MM.1S (cell line): ENCODE results near the gene SCN4B.

Experiments
- DNase-seq: peaks from one replicate; pipeline ENCODE4 v3.0.0-alpha.2; 2015
- H2AFZ ChIP-seq: fragments of 300-600 bp; sonication (generic); 2 replicates; pipeline ENCODE4 v1.6.0; 2016; ENCODE audit warnings: antibody characterized with exemption, low read length
- H3F3A ChIP-seq: fragments of 300-600 bp; sonication (generic); 2 replicates; pipeline ENCODE4 v1.6.1; 2016; ENCODE audit warnings: mild to moderate bottlenecking, antibody characterized with exemption, low read length, moderate library complexity, mixed read lengths; ENCODE audit not compliant: insufficient read depth
- H3K27ac ChIP-seq: fragments of 300-600 bp; sonication (generic); 2 replicates; pipeline ENCODE4 v1.5.1; 2016; ENCODE audit warnings: mild to moderate bottlenecking, low read length
- H3K27me3 ChIP-seq: fragments of 300-600 bp; sonication (generic); replicated peaks from 2 replicates; pipeline ENCODE4 v1.6.0; 2016; ENCODE audit warnings: low read length; ENCODE audit not compliant: insufficient read depth
- H3K36me3 ChIP-seq: fragments of 300-600 bp; sonication (generic); replicated peaks from 2 replicates; pipeline ENCODE4 v1.6.1; 2016; ENCODE audit warnings: mild to moderate bottlenecking, low read length, mixed read lengths; ENCODE audit not compliant: insufficient read depth
- H3K4me1 ChIP-seq: fragments of 300-600 bp; sonication (generic); 2 replicates; pipeline ENCODE4 v1.6.1; 2016; ENCODE audit warnings: low read length, mixed read lengths
- H3K4me2 ChIP-seq: fragments of 300-600 bp; sonication (generic); 2 replicates; pipeline ENCODE4 v1.6.0; 2016; ENCODE audit warnings: low read depth, low read length
- H3K4me3 ChIP-seq: fragments of 300-600 bp; sonication (generic); 2 replicates; pipeline ENCODE4 v1.5.1; 2016; ENCODE audit warnings: low read length, mixed read lengths
- H3K79me2 ChIP-seq: fragments of 300-600 bp; sonication (generic); 2 replicates; pipeline ENCODE4 v1.6.1; 2016; ENCODE audit warnings: mixed run types, low read length, mixed read lengths
- H3K9ac ChIP-seq: fragments of 300-600 bp; sonication (generic); 2 replicates; pipeline ENCODE4 v1.6.1; 2016; ENCODE audit warnings: low read length, mixed read lengths
- H3K9me2 ChIP-seq: fragments of 300-600 bp; sonication (generic); replicated peaks from 2 replicates; pipeline ENCODE4 v1.6.1; 2016; ENCODE audit warnings: mild to moderate bottlenecking, low read length, mixed read lengths; ENCODE audit not compliant: insufficient read depth
- H3K9me3 ChIP-seq: fragments of 300-600 bp; sonication (generic); replicated peaks from 2 replicates; pipeline ENCODE4 v1.6.1; 2016; ENCODE audit warnings: mild to moderate bottlenecking, low read length, mixed read lengths; ENCODE audit not compliant: insufficient read depth
- H4K20me1 ChIP-seq: fragments of 300-600 bp; sonication (generic); 2 replicates; pipeline ENCODE4 v1.6.1; 2016; ENCODE audit warnings: mild to moderate bottlenecking, low read length, moderate library complexity, mixed read lengths; ENCODE audit not compliant: insufficient read depth
- CTCF ChIP-seq: fragments of 300-600 bp; sonication (generic); IDR thresholded peaks from 2 replicates; pipeline ENCODE4 v1.5.1; 2016; ENCODE audit warnings: antibody characterized with exemption, low read length, mixed read lengths
- EZH2 ChIP-seq: fragments of 300-600 bp; sonication (generic); optimal IDR thresholded peaks from 2 replicates; pipeline ENCODE3; 2017; ENCODE audit warnings: low read depth, mild to moderate bottlenecking, antibody characterized with exemption, low read length, mixed read lengths
- EZH2phosphoT487 ChIP-seq: fragments of 300-600 bp; sonication (generic); IDR thresholded peaks from 2 replicates; pipeline ENCODE4 v1.6.1; 2018; ENCODE audit warnings: antibody characterized with exemption, low read length

SCN4B gene

GRCh38 chr11:118128310-118128709, 24.3 kb downstream of the SCN4B start:
- DNase-seq = no peak
- Histone ChIP-seq H3F3A (no peaks in the 10 kb centered on the region), H2AFZ (no peak overlapping the region), H3K36me3 (no peaks in the 10 kb centered on the region), H3K27ac (no peak overlapping the region), H3K4me2 (no peak overlapping the region), H3K79me2 (no peaks in the 10 kb centered on the region), H3K9me2 (no peaks in the 10 kb centered on the region), H4K20me1 (no peaks in the 10 kb centered on the region), H3K9ac (no peak overlapping the region), H3K27me3 (no peaks in the 10 kb centered on the region), H3K9me3 (no peaks in the 10 kb centered on the region), H3K4me3 (no peak overlapping the region), H3K4me1 (no peaks in the 10 kb centered on the region)
- TF ChIP-seq EZH2phosphoT487 = no peak
- TF ChIP-seq CTCF = no peak
- TF ChIP-seq EZH2 = no peak

- H3K9me2 ChIP-seq = no peaks in the 10 kb centered on the region
- no peaks in the 10 kb centered on the region for H3F3A ChIP-seq
- H3K9me3 ChIP-seq = no peaks in the 10 kb centered on the region
- no peak for DNase-seq
- no peak overlapping the region for H3K4me2 ChIP-seq
- no peak overlapping the region for H3K9ac ChIP-seq
- H3K36me3 ChIP-seq = no peaks in the 10 kb centered on the region
- H4K20me1 ChIP-seq = no peaks in the 10 kb centered on the region
- no peaks in the 10 kb centered on the region for H3K27me3 ChIP-seq
- 0 out of 2 replicates have a peak overlapping the region, but pooled peaks have one; percentile 31 for H2AFZ ChIP-seq
- H3K4me1 ChIP-seq = no peaks in the 10 kb centered on the region
- no peak overlapping the region for H3K27ac ChIP-seq
- no peaks in the 10 kb centered on the region for H3K79me2 ChIP-seq
- no peak overlapping the region for H3K4me3 ChIP-seq
- no peak for TF ChIP-seq EZH2phosphoT487
- no peak for TF ChIP-seq EZH2
- TF ChIP-seq CTCF = no peak
Observed at GRCh38 chr11:118126082-118126838, 26.4 kb downstream of the SCN4B start.

DNA sequence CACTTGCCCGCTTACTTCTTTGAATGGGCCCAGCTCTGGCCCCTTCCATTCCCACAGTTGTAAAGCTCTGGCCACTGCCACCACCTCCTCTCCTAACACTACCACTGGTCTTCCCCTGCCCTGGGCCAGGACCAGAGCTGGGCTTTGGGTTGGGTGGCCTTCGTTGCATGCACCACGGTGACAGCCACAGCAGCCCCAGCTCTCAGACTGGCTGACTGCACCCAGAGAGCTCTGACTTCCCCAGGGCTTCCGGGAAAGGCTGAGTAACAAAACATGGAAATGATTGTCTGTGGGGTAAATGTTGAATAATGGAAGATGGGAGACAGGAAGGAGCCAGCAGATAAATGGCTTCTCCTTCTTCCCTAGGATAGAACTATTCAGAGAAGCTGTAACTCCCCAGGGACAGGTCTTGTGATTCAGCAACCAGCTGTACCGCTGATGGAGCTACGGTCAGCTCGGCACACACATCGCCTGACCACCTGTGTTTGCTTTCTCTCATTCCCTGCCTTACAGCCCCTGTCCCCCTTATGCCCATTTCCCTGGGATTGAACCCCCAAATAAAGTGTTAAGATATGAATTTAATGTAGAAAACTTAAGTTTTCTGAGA, 27.6 kb downstream of the SCN4B start:
- no peak overlapping the region for H3K4me2 ChIP-seq
- H3K79me2 ChIP-seq = no peaks in the 10 kb centered on the region
- H3K36me3 ChIP-seq = no peaks in the 10 kb centered on the region
- TF ChIP-seq CTCF (no peak), EZH2phosphoT487 (no peak), EZH2 (no peak)
- H3F3A ChIP-seq = no peaks in the 10 kb centered on the region
- no peaks in the 10 kb centered on the region for H4K20me1 ChIP-seq
- H3K4me1 ChIP-seq = no peaks in the 10 kb centered on the region
- no peak overlapping the region for H3K9ac ChIP-seq
- no peak for DNase-seq
- H3K27ac ChIP-seq = no peak overlapping the region
- no peaks in the 10 kb centered on the region for H3K9me2 ChIP-seq
- no peaks in the 10 kb centered on the region for H3K9me3 ChIP-seq
- H2AFZ ChIP-seq = no peak overlapping the region
- H3K4me3 ChIP-seq = no peak overlapping the region
- H3K27me3 ChIP-seq = no peaks in the 10 kb centered on the region
